G401 (cell line): ENCODE data around the gene PRTFDC1. TPM values are rescaled to one million over a fixed set of nuclear protein-coding genes. Genes with fewer than 3 reads are reported as not detected.

Experiments
- DNase-seq: peaks from one replicate; pipeline ENCODE4 v3.0.0-alpha.2; 2015; ENCODE audit warnings: low spot score
- in situ Hi-C: cut with HindIII; loops from 2 replicates; pipeline ENCODE4 v1.10.0; 2016; ENCODE audit warnings: low sequenced_read_pairs, mixed read lengths
- total RNA-seq: library from RNA; depleted of rRNA; stranded (reverse); fragments of >200 nt; shearing (Covaris generic); gene quantifications from 2 replicates; pipeline ENCODE4 v1.2.3, GENCODE V29; 2014; rRNA removed

The PRTFDC1 gene, protein sequence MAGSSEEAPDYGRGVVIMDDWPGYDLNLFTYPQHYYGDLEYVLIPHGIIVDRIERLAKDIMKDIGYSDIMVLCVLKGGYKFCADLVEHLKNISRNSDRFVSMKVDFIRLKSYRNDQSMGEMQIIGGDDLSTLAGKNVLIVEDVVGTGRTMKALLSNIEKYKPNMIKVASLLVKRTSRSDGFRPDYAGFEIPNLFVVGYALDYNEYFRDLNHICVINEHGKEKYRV
- 32.6 and 46.6 TPM in 2 replicates for total RNA-seq

DNA sequence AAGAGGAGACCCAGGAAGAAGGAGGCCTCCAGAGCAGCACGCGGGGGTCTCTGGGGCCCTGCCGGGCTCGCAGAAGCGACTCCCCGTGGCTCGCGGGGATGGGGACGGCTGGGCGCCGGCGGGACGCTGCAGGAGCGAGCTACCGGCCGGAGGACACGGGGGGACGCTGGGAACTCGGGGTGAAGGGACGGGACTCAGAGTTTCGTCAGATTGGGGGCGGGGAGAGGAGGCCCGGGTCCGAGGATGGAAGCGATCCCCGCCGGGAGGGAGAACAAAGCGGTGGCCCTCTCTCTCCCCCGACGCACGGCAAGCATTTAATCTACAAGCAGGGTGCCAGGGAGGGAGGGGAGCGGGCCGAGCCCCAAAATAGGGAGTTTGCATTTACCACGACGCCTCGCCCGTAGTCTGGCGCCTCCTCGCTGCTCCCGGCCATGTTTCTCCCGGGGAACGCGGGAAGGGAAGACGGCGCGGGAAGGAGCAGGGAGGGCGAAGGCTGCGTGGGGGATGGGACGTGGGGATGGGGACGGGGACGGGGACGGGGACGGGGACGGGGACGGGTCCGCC, at the start of gene PRTFDC1:
TSS of gene PRTFDC1 (minus strand) at position 464 of the 564 bp plus-strand sequence. CDS start at position 433, 31 bp downstream.
- in situ Hi-C loops, result no loop called here
- peak; percentile 51 for DNase-seq

DNA sequence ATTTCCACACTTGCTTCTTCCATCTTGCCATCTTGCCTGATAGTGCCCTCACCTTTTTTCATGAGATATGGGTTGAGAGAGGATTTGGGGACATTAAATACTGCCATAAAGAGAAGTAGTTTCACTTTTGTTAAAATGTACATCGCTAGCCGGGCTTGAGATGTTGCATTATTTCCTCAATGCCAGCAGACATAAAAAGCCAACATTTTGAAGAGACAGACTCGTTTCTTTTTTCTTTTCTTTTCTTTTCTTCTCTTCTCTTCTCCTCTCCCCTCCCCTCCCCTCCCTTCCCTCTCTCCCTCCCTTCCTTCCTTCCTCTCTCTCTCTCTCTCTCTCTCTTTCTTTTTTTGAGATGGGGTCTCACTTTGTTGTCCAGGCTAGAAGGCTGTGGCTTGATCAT, 45.6 kb upstream of the PRTFDC1 start:
- in situ Hi-C loops, result no loop called here

DNA sequence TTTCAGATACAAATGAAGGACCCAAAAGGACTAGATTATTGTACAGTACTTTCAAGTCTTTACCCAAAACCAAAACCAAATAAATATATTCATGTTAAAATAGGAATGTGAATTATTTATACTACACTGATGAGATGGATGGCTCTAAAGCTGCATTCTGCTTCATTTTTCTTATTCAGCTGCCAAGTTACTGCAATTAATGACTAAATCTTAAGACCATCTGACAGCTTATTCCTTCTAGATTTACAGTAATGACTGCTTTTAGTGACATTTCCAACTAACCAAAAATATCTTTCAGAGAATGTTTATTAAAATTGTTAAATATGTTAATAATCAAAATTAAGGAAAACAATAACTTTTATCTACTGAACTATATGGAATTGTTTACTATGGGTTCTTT, 42.7 kb upstream of the PRTFDC1 start:
- DNase-seq, result no peak
- in situ Hi-C loops, result no loop called here

More for the DNA sequence above, 45.6 kb upstream of the PRTFDC1 start:
- no peak for DNase-seq

DNA sequence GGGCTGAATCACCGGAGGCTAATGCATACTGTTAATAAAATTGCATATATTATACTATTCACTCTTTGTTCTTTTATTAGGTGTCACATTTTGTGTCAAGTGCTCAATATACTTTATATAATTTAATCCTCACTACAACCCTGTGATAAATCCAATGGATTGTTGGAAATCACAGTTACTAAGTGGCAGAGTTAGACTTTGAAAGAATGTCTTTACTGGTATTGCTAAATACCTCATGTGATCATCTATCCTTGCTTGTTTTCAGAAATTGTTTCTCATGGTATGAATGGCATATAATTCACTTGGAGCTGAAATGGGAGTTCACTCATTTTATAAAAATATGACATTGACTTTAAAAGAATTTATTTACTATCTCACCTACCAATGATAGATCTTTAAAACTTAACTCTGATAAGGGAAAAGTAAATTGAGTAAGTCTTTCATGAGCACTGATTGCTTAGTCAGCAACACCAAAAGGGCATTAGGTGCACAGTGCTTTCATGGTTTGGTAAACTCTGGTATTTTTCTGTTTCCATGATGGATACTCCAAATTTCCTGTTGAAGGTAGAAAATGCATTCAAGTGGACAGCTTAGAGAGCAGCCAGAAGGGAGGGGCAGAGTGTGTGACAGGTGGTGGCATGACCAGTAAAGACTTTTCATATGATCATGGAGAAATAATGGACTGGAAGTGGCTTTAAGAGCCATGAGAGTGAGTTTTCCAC, 41.0 kb upstream of the PRTFDC1 start:
- no peak for DNase-seq
- in situ Hi-C loops, result no loop called here

DNA sequence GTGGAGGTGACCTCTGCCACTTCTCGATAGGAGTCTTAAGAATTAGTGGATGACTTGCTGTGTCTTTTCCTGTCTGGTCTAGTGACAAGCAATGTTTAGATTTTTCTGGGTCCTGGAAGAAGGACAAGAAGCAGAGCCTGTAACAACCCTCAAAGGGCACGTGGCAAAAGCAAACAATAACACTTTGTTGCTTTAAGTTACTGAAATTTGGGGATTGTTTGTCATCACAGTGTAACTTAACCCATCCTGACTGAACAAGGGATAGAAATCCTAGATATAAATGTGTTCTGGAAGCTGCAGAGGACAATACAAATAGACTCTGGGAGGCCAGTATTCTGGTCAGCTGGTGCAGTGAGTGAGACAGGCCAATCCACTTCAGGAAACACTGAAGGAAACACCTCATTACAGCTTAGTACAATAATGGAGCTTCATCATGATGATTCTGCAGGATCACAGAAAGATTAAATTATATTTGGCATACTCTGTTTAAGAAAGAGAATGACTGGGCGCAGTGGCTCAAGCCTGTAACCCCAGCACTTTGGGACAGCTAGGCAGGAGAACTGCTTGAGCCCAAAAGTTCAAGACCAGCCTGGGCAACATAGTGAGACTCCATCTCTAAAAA, 40.2 kb upstream of the PRTFDC1 start:
- in situ Hi-C loops, result no loop called here
- no peak for DNase-seq

DNA sequence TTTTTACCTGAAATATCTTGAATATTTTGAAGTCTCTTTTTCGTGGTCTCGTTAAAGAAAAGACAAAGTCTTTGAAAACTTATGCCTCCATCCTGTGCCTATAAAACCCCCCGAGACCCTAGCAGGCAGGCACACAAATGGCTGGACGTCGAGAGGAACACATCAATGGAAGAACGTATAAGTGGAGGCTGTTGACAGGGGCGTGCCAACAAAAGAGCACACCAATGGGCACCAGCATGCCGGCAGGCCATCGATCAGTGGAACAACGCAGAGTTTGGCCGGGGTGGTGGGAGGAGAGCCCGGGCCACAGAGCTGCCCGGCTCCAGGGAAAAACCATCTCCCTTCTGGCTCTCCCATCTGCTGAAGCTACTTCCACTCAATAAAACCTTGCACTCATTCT, 38.9 kb upstream of the PRTFDC1 start:
- in situ Hi-C loops, result no loop called here
- DNase-seq, result no peak

DNA sequence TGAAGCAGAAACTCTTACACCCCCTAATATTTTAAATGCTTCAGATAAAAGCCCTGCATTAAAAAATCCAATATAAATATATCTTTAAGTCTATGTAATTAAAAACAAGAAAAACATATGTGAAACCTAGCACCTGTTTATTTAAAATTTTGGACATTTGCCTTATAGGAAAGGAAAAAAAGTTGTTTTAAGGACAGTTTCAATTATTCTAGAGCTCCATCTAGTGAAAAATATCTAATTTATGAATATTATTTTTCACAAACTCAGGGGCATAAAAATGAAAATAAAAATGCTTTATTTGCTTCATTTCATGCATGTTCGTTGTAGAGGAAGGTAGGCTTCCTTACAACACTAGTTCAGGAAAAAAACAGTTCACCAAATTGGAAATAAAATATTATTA, 37.5 kb upstream of the PRTFDC1 start:
- in situ Hi-C loops, result no loop called here
- no peak for DNase-seq

DNA sequence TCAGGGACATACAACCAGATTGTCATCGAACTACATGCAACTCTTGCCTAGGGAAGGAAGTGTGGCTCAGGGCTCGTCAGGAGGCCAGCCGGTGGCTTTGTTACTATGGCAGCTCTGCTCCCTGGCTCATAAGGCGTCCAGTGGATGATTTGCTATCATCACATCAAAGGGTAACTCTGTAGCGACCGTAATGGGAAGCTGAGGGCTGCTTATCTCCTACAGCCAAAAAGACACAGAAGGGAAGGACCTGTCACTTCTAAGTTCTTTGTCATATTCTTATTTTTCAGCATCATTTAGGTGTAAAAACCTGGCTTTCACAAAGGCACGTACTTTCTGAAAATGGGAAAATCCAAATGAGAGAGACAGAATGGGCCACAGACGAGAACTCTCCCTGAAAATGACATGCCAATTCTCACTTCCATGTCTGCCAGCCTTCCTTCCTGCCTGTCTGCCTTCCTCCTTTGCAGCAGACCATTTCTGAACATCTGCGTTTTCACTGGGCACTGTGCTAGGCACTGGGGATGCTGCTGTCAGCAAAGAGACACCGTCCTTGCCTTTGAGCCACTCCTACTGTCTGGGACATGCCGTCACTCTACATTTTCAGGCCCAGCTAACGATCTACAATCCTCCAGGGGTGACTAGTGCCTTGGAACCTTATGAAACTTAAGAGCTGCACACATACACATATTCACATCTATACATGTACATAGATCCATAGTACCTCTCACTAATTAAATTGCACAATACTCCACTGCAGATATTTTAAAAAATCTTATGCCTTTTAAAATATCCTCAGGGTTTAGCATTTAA, 36.6 kb upstream of the PRTFDC1 start:
- DNase-seq, result peak; percentile 24
- in situ Hi-C loops, result no loop called here

DNA sequence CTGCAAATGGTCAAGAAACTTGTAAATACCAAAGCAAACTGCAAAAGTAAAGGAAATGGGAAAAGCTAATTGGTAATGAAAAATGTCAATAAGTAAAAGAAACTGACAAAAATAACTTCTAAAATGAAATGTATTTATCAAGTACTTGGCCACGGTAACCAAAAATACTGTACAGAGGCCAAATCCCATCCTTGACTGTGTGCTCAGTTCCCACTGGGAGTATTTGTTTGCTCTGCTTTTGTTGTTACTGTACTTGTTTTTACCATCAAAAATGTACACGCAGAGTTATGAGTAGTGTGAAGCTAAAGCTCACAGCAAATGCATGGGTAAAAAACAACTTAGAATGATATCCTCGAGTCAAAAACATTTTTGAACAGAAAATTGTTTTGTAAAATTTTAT, 32.5 kb upstream of the PRTFDC1 start:
- no peak for DNase-seq
- in situ Hi-C loops, result no loop called here

DNA sequence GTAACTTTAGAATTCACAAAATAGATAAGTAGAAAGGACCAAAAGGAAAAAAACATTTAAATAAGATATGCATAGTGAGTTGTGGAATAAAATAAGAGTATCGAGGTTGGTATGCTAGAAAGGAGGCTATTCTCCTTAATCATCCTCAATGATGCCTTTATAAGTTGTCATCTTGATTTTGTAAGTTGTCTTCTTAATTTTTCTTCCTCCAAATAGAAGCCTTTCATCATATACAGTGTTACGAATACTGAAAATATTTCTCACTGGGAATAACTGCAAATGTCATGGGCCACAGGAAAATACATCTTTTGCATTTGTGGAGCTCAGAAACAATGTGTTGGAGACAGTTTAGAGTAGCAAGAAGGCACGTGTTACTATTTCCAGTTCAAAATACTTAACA, 31.5 kb upstream of the PRTFDC1 start:
- DNase-seq, result no peak
- in situ Hi-C loops, result no loop called here

DNA sequence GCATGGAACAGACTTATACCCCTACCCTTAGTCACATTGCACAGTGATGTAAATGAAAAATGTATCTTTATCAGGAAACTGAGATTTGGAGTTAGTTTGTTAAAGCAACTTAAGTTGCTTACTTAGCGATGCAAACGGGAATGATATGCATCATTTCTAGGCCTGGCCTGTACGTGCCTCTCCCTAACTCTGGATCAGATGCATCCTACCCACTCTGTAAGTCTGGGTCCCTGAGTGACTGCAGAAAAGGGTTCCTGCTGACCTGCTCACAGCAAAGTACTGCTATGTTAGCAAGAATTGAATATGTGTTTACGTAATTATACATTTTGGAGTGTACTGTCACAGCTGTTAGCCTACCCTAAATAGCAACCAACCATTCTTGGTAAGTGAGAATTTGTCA, 30.7 kb upstream of the PRTFDC1 start:
- in situ Hi-C loops, result no loop called here
- DNase-seq, result no peak

DNA sequence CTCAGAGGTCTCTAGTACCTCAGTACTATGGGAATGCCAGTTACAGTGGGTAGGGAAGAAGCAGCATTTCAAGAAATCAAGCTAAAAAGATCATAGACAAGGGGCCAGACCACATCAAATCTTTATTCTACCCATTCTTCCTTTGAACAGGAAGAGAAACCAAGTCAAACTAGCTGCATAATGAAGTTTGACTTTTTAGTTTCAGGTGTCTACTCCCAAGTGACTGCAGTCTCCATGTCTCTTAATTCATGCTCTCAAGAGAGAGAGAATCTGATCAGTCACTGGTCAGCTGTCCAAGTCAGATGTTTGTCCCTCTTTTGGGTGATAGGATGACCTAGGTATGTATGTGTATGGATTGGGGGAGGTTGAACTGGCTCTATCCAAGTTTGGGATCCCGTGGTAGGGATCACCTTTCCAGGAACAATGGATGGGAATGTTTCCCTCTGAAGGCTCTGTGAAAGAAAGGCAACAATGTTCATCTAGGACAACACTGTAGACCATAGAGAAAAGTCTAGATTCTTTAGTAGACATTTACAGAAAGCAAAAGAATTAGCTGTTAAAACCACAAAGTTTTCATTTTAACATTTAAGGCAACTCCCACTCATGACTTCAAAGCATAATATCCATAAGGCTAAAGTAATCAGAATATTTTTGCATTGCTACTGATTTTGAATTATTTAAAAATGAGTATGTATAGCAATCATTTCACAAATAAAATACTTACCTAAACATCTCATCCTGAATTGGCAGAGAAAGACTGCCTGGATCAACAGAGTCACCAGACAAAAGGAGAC, 30.1 kb upstream of the PRTFDC1 start:
- in situ Hi-C loops, result no loop called here
- no peak for DNase-seq

DNA sequence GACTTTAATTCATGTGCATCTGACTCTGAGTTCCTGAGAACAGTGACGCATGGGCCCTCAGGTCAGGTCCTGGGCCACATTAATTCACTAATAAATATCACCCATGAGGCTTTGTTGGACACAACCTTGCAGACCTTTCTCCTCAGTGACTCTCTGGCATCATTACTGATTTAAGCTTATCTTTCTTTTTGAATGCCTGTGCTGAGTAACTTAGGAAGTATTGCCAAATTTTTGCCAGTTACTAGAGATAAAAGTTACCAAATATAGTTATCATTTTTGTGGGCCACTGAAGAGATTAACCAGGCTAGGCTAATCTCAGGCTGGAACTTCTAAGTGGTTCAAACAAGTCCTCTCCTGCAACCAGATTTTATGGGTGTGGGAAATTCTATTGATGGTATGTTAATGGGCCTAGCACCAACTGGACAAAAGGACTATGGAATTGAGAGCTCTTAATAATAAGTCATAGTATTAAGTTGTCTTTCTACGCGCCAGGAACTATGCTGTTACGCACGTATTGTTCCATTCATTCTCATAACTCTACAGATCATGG, 28.8 kb upstream of the PRTFDC1 start:
- in situ Hi-C loops, result no loop called here
- DNase-seq, result no peak

DNA sequence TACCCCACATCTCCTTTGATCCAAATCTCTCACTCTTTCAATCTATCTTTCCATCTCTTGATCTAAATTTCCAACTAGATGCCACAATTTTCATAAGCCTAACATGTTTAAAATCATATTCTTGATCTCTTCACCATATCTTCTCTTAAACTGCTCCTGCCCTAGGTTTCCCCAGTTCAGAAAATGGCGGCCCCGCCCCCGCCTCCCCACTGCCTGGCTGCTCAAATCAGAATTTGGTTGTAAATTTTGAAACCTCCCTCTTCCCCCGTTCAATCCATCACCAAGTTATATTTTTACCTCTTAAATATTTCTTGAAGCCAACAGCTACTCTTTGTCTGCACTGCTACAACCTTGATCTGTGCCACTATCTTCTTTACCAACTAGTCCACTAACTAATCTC, 27.3 kb upstream of the PRTFDC1 start:
- no peak for DNase-seq
- in situ Hi-C loops, result no loop called here

DNA sequence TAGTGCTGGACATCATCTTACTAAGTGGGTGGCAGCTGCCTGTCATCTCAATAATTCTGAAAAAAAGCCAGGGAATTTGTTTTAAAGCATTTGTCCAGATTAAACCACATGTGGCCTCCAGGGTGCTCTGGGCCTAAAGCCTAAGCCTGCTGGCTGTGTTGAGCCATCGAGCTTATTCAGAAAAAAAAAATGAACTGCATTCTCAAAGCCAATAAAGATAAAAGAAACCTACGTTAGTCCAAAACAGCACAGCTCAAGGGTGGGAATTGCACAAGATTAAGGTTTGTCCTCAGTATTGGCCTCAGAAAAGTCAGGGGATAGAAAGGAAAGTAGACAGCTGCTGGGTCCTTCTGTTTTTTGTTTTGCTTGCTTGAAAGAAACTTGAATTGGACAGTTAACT, 22.6 kb upstream of the PRTFDC1 start:
- DNase-seq, result no peak
- in situ Hi-C loops, result no loop called here

DNA sequence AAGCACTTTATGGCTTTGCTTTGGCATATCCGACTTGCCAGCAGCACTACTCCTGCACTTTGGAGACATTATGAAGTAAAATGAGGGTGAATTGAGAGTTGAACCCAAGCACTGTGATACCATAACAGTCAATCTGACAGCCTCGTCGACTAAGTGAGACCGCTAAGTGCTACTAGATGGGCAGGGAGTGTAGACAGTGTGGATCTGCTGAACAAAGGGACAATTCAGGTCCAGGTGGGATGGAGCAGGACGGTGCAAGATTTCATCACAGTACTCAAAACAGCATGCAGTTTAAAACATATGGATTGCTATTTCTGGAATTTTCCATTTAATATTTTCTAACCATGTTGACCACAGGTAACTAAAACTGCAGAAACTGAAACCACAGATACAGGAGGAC, 20.8 kb upstream of the PRTFDC1 start:
- in situ Hi-C loops, result no loop called here

DNA sequence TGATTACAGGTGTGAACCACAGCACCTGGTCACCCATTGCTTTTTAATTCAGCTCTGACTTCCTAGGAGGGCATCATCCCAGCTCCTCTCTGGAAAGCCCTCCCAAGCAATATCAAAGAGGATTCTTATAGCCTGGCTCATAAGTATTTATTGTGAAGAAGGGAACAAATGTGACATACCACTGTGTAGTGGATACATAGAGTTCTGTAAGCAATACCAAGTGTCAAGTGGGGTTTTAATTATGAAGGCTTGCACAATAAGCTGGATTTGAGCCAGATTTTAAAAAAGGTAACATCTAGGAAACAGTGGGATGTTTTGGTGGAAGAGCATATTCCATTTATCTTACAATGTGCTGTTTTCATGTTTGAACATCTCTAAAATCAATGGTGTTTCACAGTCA, 19.0 kb upstream of the PRTFDC1 start:
- no peak for DNase-seq
- in situ Hi-C loops, result no loop called here

More for the DNA sequence above, 20.8 kb upstream of the PRTFDC1 start:
- no peak for DNase-seq

DNA sequence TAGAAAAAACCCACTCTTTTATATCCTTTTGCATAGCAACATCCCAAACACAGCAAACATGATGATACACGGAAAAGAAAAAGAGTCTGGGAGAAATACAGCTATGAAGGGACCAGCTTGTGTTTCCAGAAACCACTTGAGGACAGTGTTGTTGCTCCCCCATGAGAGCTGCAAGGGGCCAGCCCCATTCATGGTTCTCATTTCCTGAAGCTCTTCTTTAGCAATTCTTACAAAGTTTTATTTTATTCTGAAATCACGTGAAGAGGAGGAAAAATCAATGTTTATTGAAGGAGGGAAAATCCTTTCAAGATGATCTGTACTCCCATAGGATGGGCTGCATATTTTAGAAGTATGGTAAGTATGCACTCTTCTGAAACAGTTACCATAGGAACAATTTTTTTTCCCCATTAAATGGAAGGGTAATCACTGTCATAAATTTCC, 17.5 kb upstream of the PRTFDC1 start:
- in situ Hi-C loops, result no loop called here
- DNase-seq, result no peak
